Neural cell (in vitro differentiated cells): Measurements from ENCODE around the gene TMEM132E. TPM values are rescaled to one million over a fixed set of nuclear protein-coding genes. Genes with fewer than 3 reads are reported as not detected.

Experiments
- H2AFZ ChIP-seq: fragments of 200-600, 300-800 bp; sonication (generic), shearing (Covaris generic); 2 replicates; pipeline ENCODE4 v1.6.0; 2014; ENCODE audit warnings: low read depth, mild to moderate bottlenecking, antibody characterized with exemption, low read length, moderate library complexity
- H3F3A ChIP-seq: fragments of 200-600 bp; shearing (Covaris generic); 2 replicates; pipeline ENCODE4 v1.6.1; 2016; ENCODE audit warnings: mild to moderate bottlenecking, moderate library complexity, mixed read lengths, antibody characterized with exemption, low read length; ENCODE audit not compliant: insufficient read depth, poor library complexity, severe bottlenecking
- H3K27ac ChIP-seq: fragments of 200-600, 300-800 bp; sonication (generic), shearing (Covaris generic); 2 replicates; pipeline ENCODE4 v1.5.1; 2014; ENCODE audit warnings: mild to moderate bottlenecking, low read length, moderate library complexity
- H3K27me3 ChIP-seq: fragments of 300-800, 200-600 bp; sonication (generic), shearing (Covaris generic); 2 replicates; pipeline ENCODE4 v1.6.0; 2014; ENCODE audit warnings: mild to moderate bottlenecking, low read depth, low read length, moderate library complexity; ENCODE audit not compliant: insufficient read depth
- H3K36me3 ChIP-seq: fragments of 300-800, 200-600 bp; sonication (generic), shearing (Covaris generic); 2 replicates; pipeline ENCODE4 v1.5.1; 2014; ENCODE audit warnings: mild to moderate bottlenecking, antibody characterized with exemption, low read length, moderate library complexity; ENCODE audit not compliant: insufficient read depth
- H3K4me2 ChIP-seq: fragments of 300-800, 200-600 bp; sonication (generic), shearing (Covaris generic); 2 replicates; pipeline ENCODE4 v1.6.0; 2014; ENCODE audit warnings: mild to moderate bottlenecking, low read length
- H3K4me3 ChIP-seq: fragments of 300-800, 200-600 bp; sonication (generic), shearing (Covaris generic); 2 replicates; pipeline ENCODE4 v1.5.1; 2014; ENCODE audit warnings: mild to moderate bottlenecking, low read length, moderate library complexity
- H3K79me2 ChIP-seq: fragments of 200-600 bp; shearing (Covaris generic); replicated peaks from 2 replicates; pipeline ENCODE4 v1.6.0; 2014; ENCODE audit warnings: mild to moderate bottlenecking, low read length, moderate library complexity; ENCODE audit not compliant: insufficient read depth
- H3K9ac ChIP-seq: fragments of 300-800, 200-600 bp; sonication (generic), shearing (Covaris generic); 2 replicates; pipeline ENCODE4 v1.6.1; 2016; ENCODE audit warnings: mild to moderate bottlenecking, low read length, mixed read lengths
- H3K9me2 ChIP-seq: fragments of 200-600 bp; shearing (Covaris generic); 2 replicates; pipeline ENCODE4 v1.6.1; 2016; ENCODE audit warnings: mild to moderate bottlenecking, low read length, mixed read lengths; ENCODE audit not compliant: insufficient read depth
- H3K9me3 ChIP-seq: fragments of 200-600, 300-800 bp; sonication (generic), shearing (Covaris generic); 2 replicates; pipeline ENCODE4 v1.6.1; 2016; ENCODE audit warnings: mild to moderate bottlenecking, mixed run types, low read length, moderate library complexity, mixed read lengths
- H4K20me1 ChIP-seq: fragments of 200-600 bp; shearing (Covaris generic); 2 replicates; pipeline ENCODE4 v1.6.1; 2016; ENCODE audit warnings: mild to moderate bottlenecking, mixed run types; ENCODE audit not compliant: insufficient read depth
- EP300 ChIP-seq: fragments of 450-650 bp; conservative IDR thresholded peaks from 2 replicates; pipeline ENCODE4 v1.6.1; 2014; ENCODE audit warnings: antibody characterized with exemption, mild to moderate bottlenecking, moderate library complexity; ENCODE audit not compliant: poor library complexity, severe bottlenecking
- EZH2 ChIP-seq: fragments of 200-600, 300-800 bp; shearing (Covaris generic), sonication (generic); IDR thresholded peaks from 2 replicates; pipeline ENCODE4 v1.6.1; 2014; ENCODE audit warnings: antibody characterized with exemption, low read length, borderline replicate concordance, mild to moderate bottlenecking; ENCODE audit not compliant: insufficient read depth, poor library complexity, severe bottlenecking
- MXI1 ChIP-seq: fragments of 450-650 bp; conservative IDR thresholded peaks from 2 replicates; pipeline ENCODE4 v1.6.1; 2014; ENCODE audit warnings: antibody characterized with exemption, mild to moderate bottlenecking; ENCODE audit not compliant: poor library complexity, severe bottlenecking
- POLR2AphosphoS5 ChIP-seq: IDR thresholded peaks from 2 replicates; pipeline ENCODE4 v1.6.1; 2012
- RAD21 ChIP-seq: fragments of 450-650 bp; conservative IDR thresholded peaks from 2 replicates; pipeline ENCODE4 v1.6.1; 2014; ENCODE audit warnings: antibody characterized with exemption, mild to moderate bottlenecking, moderate library complexity
- SMC3 ChIP-seq: fragments of 450-650 bp; conservative IDR thresholded peaks from 2 replicates; pipeline ENCODE4 v1.6.1; 2014; ENCODE audit warnings: antibody characterized with exemption, mild to moderate bottlenecking, moderate library complexity; ENCODE audit not compliant: poor library complexity
- TAF1 ChIP-seq: IDR thresholded peaks from 2 replicates; pipeline ENCODE4 v1.6.1; 2012; ENCODE audit warnings: low read depth
- polyA plus RNA-seq: library from polyadenylated mRNA; depleted of rRNA; stranded (reverse); fragments of >200 nt; gene quantifications from 2 replicates; pipeline ENCODE4 v1.2.3, GENCODE V29; 2014
- TF ChIP-seq, protein P1 (sequence below): IDR thresholded peaks from 2 replicates; pipeline ENCODE4 v1.6.1; 2012; ENCODE audit warnings: borderline replicate concordance
- TF ChIP-seq, protein P2 (sequence below): fragments of 450-650 bp; IDR thresholded peaks from 2 replicates; pipeline ENCODE4 v1.5.1; 2014; ENCODE audit warnings: antibody characterized with exemption, mild to moderate bottlenecking, moderate library complexity; ENCODE audit not compliant: poor library complexity, severe bottlenecking

TMEM132E gene
- polyA plus RNA-seq, 1 donor from 2014 or later, result 1.8 TPM

DNA sequence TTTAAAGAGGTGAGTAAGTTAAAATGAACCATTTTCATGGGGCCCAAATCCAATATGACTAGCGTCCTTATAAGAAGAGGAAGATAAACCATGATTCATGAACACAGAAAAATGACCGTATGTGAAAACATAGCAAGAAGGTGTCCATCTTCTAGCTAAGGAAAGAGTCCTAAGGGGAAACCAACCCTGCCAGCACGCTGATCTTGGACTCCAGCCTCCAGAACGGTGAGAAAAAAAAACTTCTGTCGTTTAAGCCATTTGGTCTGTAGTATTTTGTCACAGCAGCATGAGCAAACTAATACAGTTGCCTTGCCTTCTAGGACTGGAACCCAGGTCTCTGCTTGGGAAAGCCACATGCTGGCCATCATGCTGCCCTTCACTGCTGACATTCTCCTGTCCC lies 4.2 kb upstream of the TMEM132E start:
- H3K9ac ChIP-seq, result no peak overlapping the region
- H3K27me3 ChIP-seq, result peaks cover 12% of the 10 kb centered on the region
- no peak overlapping the region for H2AFZ ChIP-seq
- H3F3A ChIP-seq, result no peaks in the 10 kb centered on the region
- TF ChIP-seq MXI1 (no peak), EP300 (no peak), EZH2 (no peak), RAD21 (no peak), POLR2AphosphoS5 (no peak), TAF1 (no peak), SMC3 (no peak)
- TF ChIP-seq, protein P1, sequence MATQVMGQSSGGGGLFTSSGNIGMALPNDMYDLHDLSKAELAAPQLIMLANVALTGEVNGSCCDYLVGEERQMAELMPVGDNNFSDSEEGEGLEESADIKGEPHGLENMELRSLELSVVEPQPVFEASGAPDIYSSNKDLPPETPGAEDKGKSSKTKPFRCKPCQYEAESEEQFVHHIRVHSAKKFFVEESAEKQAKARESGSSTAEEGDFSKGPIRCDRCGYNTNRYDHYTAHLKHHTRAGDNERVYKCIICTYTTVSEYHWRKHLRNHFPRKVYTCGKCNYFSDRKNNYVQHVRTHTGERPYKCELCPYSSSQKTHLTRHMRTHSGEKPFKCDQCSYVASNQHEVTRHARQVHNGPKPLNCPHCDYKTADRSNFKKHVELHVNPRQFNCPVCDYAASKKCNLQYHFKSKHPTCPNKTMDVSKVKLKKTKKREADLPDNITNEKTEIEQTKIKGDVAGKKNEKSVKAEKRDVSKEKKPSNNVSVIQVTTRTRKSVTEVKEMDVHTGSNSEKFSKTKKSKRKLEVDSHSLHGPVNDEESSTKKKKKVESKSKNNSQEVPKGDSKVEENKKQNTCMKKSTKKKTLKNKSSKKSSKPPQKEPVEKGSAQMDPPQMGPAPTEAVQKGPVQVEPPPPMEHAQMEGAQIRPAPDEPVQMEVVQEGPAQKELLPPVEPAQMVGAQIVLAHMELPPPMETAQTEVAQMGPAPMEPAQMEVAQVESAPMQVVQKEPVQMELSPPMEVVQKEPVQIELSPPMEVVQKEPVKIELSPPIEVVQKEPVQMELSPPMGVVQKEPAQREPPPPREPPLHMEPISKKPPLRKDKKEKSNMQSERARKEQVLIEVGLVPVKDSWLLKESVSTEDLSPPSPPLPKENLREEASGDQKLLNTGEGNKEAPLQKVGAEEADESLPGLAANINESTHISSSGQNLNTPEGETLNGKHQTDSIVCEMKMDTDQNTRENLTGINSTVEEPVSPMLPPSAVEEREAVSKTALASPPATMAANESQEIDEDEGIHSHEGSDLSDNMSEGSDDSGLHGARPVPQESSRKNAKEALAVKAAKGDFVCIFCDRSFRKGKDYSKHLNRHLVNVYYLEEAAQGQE, result no peak
- H4K20me1 ChIP-seq, result no peaks in the 10 kb centered on the region
- no peak overlapping the region for H3K4me3 ChIP-seq
- H3K4me2 ChIP-seq, result no peak overlapping the region
- H3K27ac ChIP-seq, result no peak overlapping the region
- no peaks in the 10 kb centered on the region for H3K36me3 ChIP-seq
- H3K9me2 ChIP-seq, result no peaks in the 10 kb centered on the region
- H3K9me3 ChIP-seq, result no peaks in the 10 kb centered on the region
- H3K79me2 ChIP-seq, result no peaks in the 10 kb centered on the region

DNA sequence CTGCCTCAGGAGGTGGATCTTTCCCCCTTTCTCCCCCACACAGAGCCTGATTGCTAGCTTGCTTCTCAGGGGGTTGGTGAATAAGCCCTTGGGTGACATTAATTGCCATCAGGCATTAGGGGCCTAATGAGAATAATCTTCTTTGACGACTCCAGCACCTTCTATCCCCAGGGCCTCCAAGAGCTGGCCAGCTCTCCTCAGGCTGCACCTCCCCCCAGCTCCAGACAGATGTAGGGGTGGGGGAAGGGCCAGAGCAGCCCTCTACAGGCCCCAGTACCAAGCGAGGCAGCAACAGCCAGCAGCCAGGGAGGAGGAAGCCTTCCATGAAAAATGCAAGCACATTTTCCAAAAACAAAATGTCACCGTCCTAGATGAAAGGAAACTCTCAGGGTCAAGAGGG lies 1.4 kb upstream of the TMEM132E start:
- Histone ChIP-seq H3K4me2 (no peak overlapping the region), H4K20me1 (no peaks in the 10 kb centered on the region), H3K4me3 (peak overlapping the region; percentile 79), H3K27me3 (peaks cover 40% of the 10 kb centered on the region), H3F3A (no peaks in the 10 kb centered on the region), H3K9me2 (no peaks in the 10 kb centered on the region), H3K27ac (no peak overlapping the region), H3K36me3 (no peaks in the 10 kb centered on the region), H3K9me3 (no peaks in the 10 kb centered on the region), H2AFZ (no peak overlapping the region), H3K9ac (no peak overlapping the region), H3K79me2 (no peaks in the 10 kb centered on the region)
- no peak for TF ChIP-seq EZH2
- TF ChIP-seq SMC3, result no peak
- no peak for TF ChIP-seq POLR2AphosphoS5
- TF ChIP-seq, protein P2, sequence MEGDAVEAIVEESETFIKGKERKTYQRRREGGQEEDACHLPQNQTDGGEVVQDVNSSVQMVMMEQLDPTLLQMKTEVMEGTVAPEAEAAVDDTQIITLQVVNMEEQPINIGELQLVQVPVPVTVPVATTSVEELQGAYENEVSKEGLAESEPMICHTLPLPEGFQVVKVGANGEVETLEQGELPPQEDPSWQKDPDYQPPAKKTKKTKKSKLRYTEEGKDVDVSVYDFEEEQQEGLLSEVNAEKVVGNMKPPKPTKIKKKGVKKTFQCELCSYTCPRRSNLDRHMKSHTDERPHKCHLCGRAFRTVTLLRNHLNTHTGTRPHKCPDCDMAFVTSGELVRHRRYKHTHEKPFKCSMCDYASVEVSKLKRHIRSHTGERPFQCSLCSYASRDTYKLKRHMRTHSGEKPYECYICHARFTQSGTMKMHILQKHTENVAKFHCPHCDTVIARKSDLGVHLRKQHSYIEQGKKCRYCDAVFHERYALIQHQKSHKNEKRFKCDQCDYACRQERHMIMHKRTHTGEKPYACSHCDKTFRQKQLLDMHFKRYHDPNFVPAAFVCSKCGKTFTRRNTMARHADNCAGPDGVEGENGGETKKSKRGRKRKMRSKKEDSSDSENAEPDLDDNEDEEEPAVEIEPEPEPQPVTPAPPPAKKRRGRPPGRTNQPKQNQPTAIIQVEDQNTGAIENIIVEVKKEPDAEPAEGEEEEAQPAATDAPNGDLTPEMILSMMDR, result no peak
- TF ChIP-seq EP300, result no peak
- TF ChIP-seq MXI1, result no peak
